Activated CD4-positive, alpha-beta T cell treated with anti-CD3 and anti-CD28 coated beads for 24 hours (primary cell): ENCODE data around the gene EFCAB8.
"Not testable (repeated sequence)": the region's sequence is repeated elsewhere in the genome, so short reads cannot be mapped to it uniquely, and the experiment has no call there.

Experiments
- DNase-seq, 2 donors: peaks; one replicate each; pipeline ENCODE4 v3.0.0-alpha.2; 2020; ENCODE audit warnings: low read depth in 2 of 2

Gene EFCAB8

GRCh38 chr20:32971703-32972161 lies 113.0 kb downstream of the EFCAB8 start:
- DNase-seq = no peak

- DNase-seq = peak; percentile 60 to 68
These were observed 113.7 kb downstream of the EFCAB8 start for GRCh38 chr20:32972181-32973076.

- DNase-seq = no peak
These were observed 114.5 kb downstream of the EFCAB8 start for GRCh38 chr20:32973077-32973717.

GRCh38 chr20:32974204-32975064 lies 115.7 kb downstream of the EFCAB8 start:
- DNase-seq = not testable (repeated sequence)

- DNase-seq = not testable (repeated sequence)
These were observed 116.4 kb downstream of the EFCAB8 start for GRCh38 chr20:32975121-32975520.

- DNase-seq = no peak
These were observed 117.3 kb downstream of the EFCAB8 start for GRCh38 chr20:32975698-32976674.

- DNase-seq = no peak
These were observed 118.0 kb downstream of the EFCAB8 start for GRCh38 chr20:32976746-32977145.

- no peak for DNase-seq
These were observed 118.7 kb downstream of the EFCAB8 start for GRCh38 chr20:32977281-32978008.

- DNase-seq = no peak
These were observed 119.2 kb downstream of the EFCAB8 start for GRCh38 chr20:32978009-32978335.

- DNase-seq = no peak
These were observed 120.7 kb downstream of the EFCAB8 start for GRCh38 chr20:32979201-32979998.

GRCh38 chr20:32980131-32980941 lies 121.6 kb downstream of the EFCAB8 start:
- DNase-seq = no peak

- DNase-seq = no peak
These were observed 122.3 kb downstream of the EFCAB8 start for GRCh38 chr20:32980990-32981389.

- DNase-seq = no peak
These were observed 124.1 kb downstream of the EFCAB8 start for GRCh38 chr20:32982617-32983458.

- no peak for DNase-seq
These were observed 124.9 kb downstream of the EFCAB8 start for GRCh38 chr20:32983459-32984112.

- DNase-seq = no peak
These were observed 125.5 kb downstream of the EFCAB8 start for GRCh38 chr20:32984196-32984595.

- no peak for DNase-seq
These were observed 126.1 kb downstream of the EFCAB8 start for GRCh38 chr20:32984631-32985354.
